Activated naive CD4-positive, alpha-beta T cell treated with anti-CD3 and anti-CD28 coated beads, Interleukin-2, amount 50 U/mL, for 72 hours (primary cell): ENCODE measurements around the gene TMEM53. TPM values are rescaled to one million over a fixed set of nuclear protein-coding genes. Genes with fewer than 3 reads are reported as not detected.

Experiments
- ATAC-seq, 2 donors: fragments of 150-1000 bp; cut with Tn5 transposase; 2 replicates each; pipeline ENCODE4 v1.10.0; 2021; ENCODE audit warnings: mild to moderate bottlenecking in 2 of 2, moderate library complexity in 2 of 2
- DNase-seq, 2 donors: peaks; one replicate each; pipeline ENCODE4 v3.0.0; 2021 to 2022; ENCODE audit warnings: low spot score in 2 of 2
- H3K27ac Mint-ChIP-seq, 2 donors: one replicate each; pipeline ENCODE4 v1.8.0; 2022; ENCODE audit warnings: mild to moderate bottlenecking in 2 of 2, mixed read lengths in 2 of 2
- H3K36me3 Mint-ChIP-seq, 2 donors: one replicate each; pipeline ENCODE4 v1.8.0; 2022; ENCODE audit warnings: mixed read lengths in 2 of 2
- H3K9me3 Mint-ChIP-seq, 2 donors: one replicate each; pipeline ENCODE4 v1.8.0; 2022; ENCODE audit warnings: mixed read lengths in 2 of 2
- total RNA-seq, 2 donors: library from RNA; stranded (reverse); gene quantifications; one replicate each; pipeline ENCODE4 v1.2.3, GENCODE V29; 2022

Gene TMEM53
- 1 to 10 TPM; 4.4 to 5.2 TPM for total RNA-seq

DNA sequence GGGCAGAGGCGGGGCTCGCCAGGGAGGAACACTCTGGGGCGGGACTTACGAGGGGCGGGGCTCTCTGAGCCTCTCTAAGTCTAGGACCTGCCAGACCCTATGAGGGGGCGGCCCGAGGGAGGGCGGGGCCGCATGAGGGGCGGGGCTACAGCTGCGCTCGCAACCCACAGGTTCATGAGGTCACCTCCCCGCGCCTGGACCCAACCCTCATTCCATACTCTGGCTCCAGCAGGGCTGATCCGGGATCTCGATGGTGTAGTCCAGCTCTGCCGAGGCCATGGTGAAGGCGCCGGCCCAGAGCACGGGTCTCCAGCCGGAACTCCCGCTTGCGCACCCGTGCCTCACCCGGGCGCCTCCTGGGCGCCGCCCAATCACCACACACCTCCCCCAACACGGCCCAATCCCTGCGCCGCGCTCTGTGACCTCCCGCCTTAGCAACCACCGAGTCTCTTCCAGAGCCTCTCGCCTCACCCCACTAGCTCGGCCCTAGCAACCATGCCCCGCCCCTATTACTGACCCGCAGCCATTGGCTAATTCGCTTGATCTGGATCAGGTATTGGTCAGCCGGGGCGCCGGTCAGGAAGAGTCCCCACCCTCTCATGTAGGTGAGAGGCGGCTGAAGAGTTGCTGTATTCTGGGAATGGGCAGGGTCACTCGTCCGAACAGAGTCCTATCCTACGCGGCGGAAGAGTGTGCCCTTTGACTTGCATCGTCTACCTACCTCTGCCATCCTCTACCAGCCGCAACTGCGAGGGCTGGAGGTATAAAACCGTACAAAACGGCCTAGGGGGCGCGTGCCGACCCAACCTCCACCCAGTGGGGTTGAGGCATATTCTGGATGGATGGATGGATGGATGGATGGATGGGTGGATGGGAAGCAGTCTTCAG lies at the start of gene TMEM53, which contains the start of gene ARMH1:
TSS of gene TMEM53 (minus strand) at position 369 of the 888 bp plus-strand sequence. CDS start at position 279, 90 bp downstream.
TSS of gene ARMH1 (plus strand) at position 602 of the 888 bp plus-strand sequence. CDS start 14,984 bp downstream, outside the sequence.
- Mint-ChIP-seq H3K27ac (peak within 1 kb of the TSS; percentile 87 to 91), H3K36me3 (no peaks in the 10 kb centered on the region), H3K9me3 (no peaks in the 10 kb centered on the region)
- DNase-seq, result peak; percentile 97 to 98
- ATAC-seq, result peak; percentile 94 to 97

DNA sequence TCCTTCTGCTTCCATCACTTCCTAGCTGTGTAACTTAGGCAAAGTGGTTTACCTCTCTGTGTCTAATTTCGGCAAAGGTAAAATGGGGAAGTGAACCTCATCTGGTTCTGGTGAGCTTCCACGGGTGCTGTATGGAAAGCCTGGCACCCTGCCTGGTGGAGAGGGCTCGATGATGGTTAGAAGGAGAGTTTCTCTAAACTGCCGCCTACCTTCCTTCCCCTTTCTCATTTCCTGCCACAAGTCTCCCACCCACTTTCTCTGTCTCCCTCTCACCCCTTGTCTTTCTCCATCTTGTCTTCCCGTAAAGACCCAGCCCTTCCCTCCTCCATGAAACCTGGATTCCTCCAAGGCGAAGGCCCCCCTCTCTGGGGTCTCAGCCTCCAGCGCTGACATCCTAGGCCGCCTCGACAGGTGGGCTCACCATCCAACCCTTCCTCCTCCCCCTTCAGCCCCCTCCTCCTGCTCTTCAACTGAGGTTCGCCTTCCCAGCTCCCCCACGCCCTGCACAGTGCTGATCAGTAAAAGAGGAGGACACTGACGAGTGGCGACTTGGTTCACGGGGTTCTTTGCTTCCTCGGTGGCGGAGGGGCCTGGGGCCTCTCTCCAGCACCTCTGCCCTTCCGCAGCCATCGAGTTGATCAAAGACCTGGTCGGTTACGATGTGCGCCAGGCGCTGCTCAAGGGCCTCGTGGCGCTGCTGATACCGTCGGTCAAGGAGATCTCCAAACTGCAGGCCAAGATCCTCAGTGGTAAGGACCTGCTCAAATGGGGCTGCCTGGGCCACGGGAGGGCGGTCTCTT lies 49.4 kb upstream of the TMEM53 start:
- ATAC-seq, result peak in 1 of 2 donors; percentile 17
- DNase-seq, result peak in 1 of 2 donors; percentile 48
- Mint-ChIP-seq H3K27ac (peak overlapping the region; percentile 97 to 100), H3K36me3 (peaks cover 10 to 11% of the 10 kb centered on the region in 2 donors), H3K9me3 (no peaks in the 10 kb centered on the region)

DNA sequence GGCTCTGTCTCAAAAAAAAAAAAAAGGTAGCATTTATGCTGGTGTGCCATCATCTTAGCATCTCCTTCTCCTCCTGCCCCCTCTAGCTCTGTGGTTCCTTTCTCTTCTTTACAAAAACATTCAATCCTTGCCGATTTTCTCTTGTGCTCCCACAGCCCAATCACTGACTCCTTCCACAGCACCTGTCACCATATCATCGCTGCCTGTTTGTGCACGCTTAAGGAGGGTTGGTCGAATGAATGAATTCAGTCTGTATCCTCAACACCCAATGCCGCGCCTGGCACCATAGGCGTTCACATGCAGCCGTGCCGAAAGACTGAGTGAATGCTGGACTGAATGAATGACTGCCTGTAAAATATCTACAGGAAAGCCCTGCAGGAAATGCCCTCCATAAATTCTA lies 48.8 kb upstream of the TMEM53 start:
- Mint-ChIP-seq H3K27ac (peak overlapping the region; percentile 97 to 100), H3K36me3 (peaks cover 10 to 11% of the 10 kb centered on the region in 2 donors), H3K9me3 (no peaks in the 10 kb centered on the region)
- peak in 1 of 2 donors; percentile 47 for DNase-seq
- ATAC-seq, result peak in 1 of 2 donors; percentile 20

DNA sequence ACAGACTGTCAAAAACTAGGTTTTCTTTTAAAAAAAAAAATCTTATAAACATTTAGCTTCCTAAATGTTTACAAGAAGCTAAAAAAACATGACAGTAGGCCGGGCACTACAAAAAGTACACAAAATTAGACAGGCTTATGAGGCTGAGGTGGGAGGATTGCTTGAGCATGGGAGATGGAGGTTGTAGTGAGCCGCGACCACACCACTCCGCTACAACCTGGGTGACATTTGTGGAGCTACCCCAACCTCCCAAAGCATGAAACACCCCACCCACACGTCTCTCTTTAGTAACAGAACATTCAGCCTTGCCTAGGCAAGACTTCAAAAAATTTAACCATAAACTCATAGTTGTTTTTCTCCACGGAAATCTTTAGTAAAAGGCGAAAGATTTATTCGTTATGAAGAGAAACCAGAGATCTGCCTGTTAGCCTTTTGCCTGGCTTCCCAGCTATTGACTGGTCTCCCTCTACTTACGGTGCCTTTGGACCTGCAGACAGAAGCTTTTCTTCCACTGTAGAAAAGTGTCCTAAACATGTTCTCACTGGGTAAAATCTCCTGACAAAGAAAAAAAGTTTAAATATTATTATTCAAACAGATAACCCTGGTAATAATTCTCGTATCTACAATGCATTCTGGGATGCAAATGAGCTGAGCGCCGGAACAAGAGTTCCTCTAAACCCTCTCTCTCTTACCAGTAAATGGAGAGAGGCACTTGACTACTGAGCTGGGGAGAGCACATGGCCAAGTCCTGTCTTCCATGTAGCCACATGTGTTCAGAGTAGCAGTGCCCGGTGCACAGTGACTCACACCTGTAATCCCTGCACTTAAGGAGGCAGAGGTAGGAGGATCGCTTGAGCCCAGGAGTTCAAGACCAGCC lies 47.4 kb upstream of the TMEM53 start:
- Mint-ChIP-seq H3K36me3 (peaks cover 10 to 11% of the 10 kb centered on the region in 2 donors), H3K27ac (peak overlapping the region; percentile 97 to 100)
- DNase-seq, result peak; percentile 69 to 83

DNA sequence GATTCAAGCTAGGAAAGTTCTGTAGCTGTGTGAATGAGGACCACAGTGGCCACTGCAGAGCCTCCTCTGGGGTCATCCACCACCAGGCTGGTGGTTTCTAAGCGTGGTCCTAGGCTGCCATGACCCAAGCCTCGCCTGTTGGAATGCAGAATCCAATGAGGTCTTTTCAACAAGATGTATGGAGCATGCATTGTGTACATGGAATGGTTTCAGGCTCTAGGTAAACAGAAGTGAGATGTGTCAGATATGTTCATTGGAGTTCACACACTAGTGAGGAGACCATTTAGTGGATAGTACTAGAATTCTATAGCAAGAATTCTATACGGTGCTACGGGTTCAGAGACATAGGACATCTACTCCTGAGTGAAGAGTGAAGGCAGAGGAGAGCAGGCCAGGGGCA lies 46.0 kb upstream of the TMEM53 start:
- peaks cover 6 to 11% of the 10 kb centered on the region in 2 donors for H3K36me3 Mint-ChIP-seq
- DNase-seq (no peak), ATAC-seq (peak in 1 of 2 donors; percentile 6)
- peak overlapping the region; percentile 97 to 100 for H3K27ac Mint-ChIP-seq
- H3K9me3 Mint-ChIP-seq, result no peaks in the 10 kb centered on the region

More for the DNA sequence above, 47.4 kb upstream of the TMEM53 start:
- H3K9me3 Mint-ChIP-seq, result no peaks in the 10 kb centered on the region
- peak; percentile 82 to 83 for ATAC-seq

DNA sequence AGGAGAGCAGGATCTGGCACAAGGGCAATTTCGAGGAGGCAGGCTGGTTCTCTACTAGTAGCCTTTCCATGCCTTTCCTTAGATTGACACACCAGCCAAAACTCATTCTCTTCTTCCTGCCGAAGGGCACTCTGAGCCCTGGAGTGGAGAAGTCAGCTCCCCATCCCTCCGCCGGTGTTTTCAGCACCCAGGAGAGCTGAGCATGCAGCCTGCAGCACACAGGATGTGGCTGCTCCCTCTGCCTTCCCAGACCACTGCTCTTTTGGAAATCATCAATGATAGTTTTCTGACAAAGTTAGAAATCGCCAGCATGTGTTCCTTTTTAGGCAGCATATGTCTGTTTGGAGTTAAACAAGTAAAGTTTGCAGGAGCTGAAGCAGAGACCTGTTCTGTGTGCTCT lies 45.0 kb upstream of the TMEM53 start:
- peaks cover 0 to 6% of the 10 kb centered on the region in 2 donors for H3K36me3 Mint-ChIP-seq
- peak overlapping the region in 1 of 2 donors; percentile 31 for H3K27ac Mint-ChIP-seq
- H3K9me3 Mint-ChIP-seq, result no peaks in the 10 kb centered on the region
- DNase-seq (no peak), ATAC-seq (no peak)

DNA sequence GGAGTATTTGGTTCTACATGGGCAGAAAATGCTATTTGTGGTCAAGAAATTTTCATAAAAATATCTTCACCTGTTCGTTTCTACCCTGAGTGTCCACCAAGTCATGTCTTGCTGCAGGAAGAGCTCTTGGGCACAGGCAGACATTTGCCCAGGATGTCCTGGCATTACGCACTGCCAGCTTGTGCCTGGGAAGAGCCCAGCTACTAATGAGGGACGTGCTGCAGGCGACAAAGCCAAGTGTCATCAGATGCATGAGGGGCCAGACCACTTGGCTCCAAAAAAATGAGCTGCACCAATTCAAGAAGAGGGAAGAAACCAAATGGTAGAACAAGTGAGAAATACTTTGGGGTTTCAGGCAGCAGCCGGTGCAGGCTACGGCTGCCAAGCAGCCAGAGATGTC lies 43.8 kb upstream of the TMEM53 start:
- ATAC-seq (no peak), DNase-seq (no peak)
- Mint-ChIP-seq H3K9me3 (no peaks in the 10 kb centered on the region), H3K27ac (peak overlapping the region in 1 of 2 donors; percentile 48), H3K36me3 (peaks cover 0 to 3% of the 10 kb centered on the region in 2 donors)

DNA sequence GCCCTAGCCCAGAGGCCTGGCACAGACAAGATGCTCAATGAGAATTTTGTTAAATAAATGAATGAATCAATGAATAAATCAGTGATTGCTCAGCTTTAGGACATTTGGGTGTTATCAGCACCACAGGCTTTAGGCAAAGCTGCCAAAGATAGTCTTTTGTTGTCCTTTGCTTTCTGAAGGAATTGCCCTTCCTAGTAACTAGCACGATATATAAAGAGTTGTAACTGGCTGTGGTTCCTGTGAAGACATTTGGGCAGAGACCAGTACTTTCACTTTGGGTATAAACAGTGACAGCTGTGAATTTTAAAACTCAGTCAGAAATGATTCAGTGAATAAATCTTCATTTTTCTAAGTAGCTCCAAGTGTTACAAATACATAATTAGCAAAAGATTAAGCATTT lies 43.4 kb upstream of the TMEM53 start:
- ATAC-seq (no peak), DNase-seq (no peak)
- Mint-ChIP-seq H3K36me3 (no peaks in the 10 kb centered on the region), H3K27ac (peak overlapping the region in 1 of 2 donors; percentile 48), H3K9me3 (no peaks in the 10 kb centered on the region)

DNA sequence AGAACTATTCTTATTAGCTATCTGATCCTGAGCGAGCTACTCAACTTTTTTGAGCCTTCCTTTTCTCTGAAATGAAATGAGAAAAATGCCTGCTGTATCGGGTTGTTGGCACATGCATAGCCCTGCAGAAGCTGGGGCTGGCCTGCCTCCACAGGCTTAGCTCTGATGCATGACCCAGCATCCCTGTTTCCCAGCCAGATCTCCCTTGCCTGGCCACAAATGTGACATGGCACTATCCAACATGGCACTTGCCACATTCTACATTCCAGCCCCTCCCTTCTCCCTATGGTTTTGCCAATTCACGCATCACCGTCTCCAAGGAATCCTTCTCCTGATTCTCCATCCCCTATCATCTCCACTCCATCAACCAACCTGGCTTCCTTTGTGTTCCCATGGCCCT lies 42.9 kb upstream of the TMEM53 start:
- Mint-ChIP-seq H3K9me3 (no peaks in the 10 kb centered on the region), H3K36me3 (no peaks in the 10 kb centered on the region), H3K27ac (peak overlapping the region in 1 of 2 donors; percentile 48)
- DNase-seq (no peak), ATAC-seq (no peak)

DNA sequence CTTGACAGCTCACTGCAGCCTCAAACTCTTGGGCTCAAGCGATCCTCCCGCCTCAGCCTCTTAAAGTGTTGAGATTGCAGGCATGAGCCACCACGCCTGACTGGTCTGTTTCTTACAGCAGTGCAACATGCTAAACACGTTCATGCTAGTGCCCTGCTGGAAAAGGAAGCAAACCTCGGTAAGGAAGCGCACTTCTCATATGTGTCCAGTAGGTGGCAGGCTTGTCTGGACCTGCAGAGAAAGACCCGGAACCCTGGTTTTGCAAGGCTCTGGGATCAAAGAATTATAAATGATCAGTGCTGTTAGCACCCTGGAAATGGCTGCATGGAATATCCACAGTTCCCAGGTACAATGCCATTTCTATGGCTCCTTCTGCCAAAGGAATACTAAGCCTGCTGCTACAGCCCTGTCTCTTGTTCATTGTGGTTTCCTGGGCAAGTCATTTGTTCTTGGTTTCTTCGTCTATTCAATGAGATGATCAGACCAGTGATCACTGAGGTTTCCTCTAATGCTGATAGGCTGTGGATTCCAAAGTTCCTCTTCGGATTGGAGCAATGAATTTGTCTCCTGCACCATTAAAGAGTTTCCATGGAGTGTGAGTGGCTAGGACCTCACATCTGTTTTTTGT lies 40.8 kb upstream of the TMEM53 start:
- DNase-seq (peak; percentile 71 to 78), ATAC-seq (peak; percentile 69 to 84)
- H3K27ac Mint-ChIP-seq, result peak overlapping the region in 1 of 2 donors; percentile 33
- H3K36me3 Mint-ChIP-seq, result no peaks in the 10 kb centered on the region
- H3K9me3 Mint-ChIP-seq, result no peaks in the 10 kb centered on the region

DNA sequence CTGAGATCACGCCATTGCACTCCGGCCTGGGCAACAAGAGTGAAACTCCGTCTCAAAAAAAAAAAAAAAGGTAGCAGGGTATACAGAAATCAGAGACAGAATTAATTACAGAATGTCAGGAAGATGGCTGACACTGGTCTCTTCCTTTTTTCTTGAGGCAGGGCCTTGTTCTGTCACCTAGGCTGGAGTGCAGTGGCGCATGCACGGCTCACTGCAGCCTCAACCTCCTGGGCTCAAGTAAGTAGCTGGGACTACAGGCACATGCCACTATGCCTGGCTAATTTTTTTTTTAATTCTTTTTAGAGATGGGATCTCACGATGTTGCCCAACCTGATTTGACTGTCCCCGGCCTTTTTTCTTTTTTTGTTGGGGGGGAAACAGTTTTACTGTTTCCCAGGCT lies 40.3 kb upstream of the TMEM53 start:
- H3K36me3 Mint-ChIP-seq, result no peaks in the 10 kb centered on the region
- no peaks in the 10 kb centered on the region for H3K9me3 Mint-ChIP-seq
- DNase-seq, result no peak
- ATAC-seq, result peak in 1 of 2 donors; percentile 5
- H3K27ac Mint-ChIP-seq, result peak overlapping the region in 1 of 2 donors; percentile 33

DNA sequence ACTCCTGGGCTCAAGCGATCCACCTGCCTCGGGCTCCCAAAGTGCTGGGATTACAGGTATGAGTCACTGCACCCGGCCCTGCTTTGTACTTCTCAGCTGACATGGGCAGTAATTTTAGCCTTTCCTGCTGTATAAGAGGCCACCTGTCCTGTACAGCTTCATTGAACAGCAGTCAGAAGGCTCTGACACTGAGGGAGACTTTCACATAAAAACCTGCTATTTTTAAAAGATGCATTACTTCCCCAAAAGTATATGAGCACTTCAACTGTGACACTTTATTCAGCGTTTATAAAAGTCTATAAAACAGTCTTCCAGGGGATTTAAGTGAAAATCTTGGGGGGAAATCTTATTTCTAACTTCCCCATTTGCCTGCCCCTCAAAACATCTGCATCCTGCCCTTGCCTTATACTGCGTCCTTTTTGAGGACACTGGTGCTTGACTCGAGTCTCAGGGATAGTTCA lies 39.1 kb upstream of the TMEM53 start:
- Mint-ChIP-seq H3K36me3 (no peaks in the 10 kb centered on the region), H3K9me3 (no peaks in the 10 kb centered on the region), H3K27ac (no peak overlapping the region)
- DNase-seq (no peak), ATAC-seq (no peak)

DNA sequence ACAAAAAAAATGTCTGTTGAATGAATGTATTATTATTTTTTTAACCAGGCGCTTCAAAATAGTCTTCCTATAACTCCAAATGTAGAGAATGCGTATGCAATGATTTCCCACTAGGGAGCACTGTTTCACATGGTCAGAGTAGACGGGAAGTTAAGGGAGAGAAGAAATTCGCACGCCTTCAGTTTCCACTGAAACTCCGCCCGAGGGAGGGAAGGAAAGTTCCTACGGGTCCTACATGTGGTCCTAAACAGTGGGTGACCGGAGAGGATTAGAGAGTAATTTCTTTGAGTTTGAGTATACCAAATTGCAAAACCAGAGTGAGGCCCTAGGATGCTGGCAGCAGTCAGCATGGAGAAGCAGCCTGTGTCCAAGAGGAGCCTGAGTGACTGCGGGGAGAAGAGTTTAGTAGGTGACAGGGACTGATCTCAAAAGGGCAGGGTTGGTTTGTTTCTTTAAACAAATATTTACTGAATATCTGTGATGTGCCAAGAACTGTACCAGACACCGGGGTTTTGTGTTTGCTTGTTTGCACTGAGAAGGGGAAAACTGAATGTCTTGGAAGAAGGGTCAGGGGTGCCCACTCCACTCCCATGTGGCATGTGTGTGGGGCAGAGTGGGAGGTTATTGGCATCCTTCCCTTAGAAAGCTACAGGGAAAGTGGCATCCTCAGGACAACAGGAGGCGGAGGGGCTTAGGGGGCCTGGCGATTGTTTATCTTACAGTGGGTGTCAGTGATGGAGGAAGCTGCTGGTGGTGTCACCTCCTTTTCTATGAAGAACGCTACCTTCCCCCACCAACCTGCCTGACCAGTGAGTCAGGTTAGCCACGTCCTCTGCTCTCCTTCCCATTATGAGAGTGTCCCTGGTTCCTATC lies 33.9 kb upstream of the TMEM53 start:
- Mint-ChIP-seq H3K9me3 (no peaks in the 10 kb centered on the region), H3K36me3 (no peaks in the 10 kb centered on the region), H3K27ac (peak overlapping the region; percentile 1 to 77)
- ATAC-seq (peak; percentile 76 to 78), DNase-seq (no peak)

DNA sequence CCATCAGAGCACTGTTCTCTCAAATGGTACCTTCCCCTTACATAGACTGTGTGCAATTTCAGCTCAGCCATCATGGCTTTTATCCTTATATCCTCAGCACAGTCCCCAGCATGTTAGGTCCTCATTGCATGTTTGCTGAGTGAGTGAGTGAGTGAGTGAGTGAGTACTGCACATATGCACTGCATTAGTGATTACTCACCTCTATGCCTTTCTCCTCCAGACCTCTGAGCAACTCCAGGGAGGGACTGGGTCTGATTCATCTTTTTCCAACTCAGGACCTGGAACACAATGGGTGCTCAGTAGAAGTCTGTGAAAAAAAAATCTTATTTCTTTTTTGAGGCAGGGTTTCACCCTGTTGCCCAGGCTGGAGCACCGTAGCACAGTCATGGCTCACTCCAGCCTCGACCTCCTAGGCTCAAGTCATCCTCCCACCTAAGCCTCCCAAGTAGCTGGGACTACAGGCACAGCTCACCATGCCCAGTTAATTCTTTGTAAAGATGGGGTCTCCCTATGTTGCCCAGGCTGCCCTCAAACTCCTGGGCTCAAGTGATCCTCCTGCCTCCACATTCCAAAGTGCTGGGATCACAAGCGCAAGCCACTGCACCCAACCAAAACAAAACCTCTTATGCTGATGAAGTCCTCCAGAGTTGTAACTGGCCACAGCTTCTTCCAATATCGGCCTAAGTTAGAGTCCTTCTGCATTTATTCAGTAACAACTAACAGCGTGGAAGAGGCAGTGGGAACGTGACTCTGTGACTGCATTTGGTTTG lies 33.0 kb upstream of the TMEM53 start:
- Mint-ChIP-seq H3K36me3 (no peaks in the 10 kb centered on the region), H3K9me3 (no peaks in the 10 kb centered on the region), H3K27ac (peak overlapping the region in 1 of 2 donors; percentile 77)
- DNase-seq (no peak), ATAC-seq (peak; percentile 38)
